OCI-LY3 (cell line): ENCODE measurements around the gene SHISA8.

Experiments used
- H2AFZ ChIP-seq: fragments of 200-600, 300-600 bp; shearing (Covaris generic); 2 replicates; pipeline ENCODE4 v1.6.0; 2014; ENCODE audit warnings: antibody characterized with exemption, low read depth, low read length
- H3K27ac ChIP-seq: fragments of 200-600, 300-600 bp; sonication (generic); 2 replicates; pipeline ENCODE4 v1.5.1; 2014; ENCODE audit warnings: mild to moderate bottlenecking, low read length, moderate library complexity, mixed read lengths
- H3K27me3 ChIP-seq: fragments of 200-600, 300-600 bp; sonication (generic); 2 replicates; pipeline ENCODE4 v1.6.1; 2014; ENCODE audit warnings: low read depth, low read length, mixed read lengths
- H3K36me3 ChIP-seq: fragments of 200-600, 300-600 bp; sonication (generic); replicated peaks from 2 replicates; pipeline ENCODE3; 2014; ENCODE audit warnings: low read depth, low read length, mixed read lengths
- H3K4me1 ChIP-seq: fragments of 300-600, 200-600 bp; sonication (generic); 2 replicates; pipeline ENCODE4 v1.6.1; 2014; ENCODE audit warnings: low read length, mixed read lengths
- H3K4me2 ChIP-seq: fragments of 200-600, 300-600 bp; sonication (generic); 2 replicates; pipeline ENCODE4 v1.6.1; 2014; ENCODE audit warnings: low read length, mixed read lengths
- H3K4me3 ChIP-seq: fragments of 300-600, 200-600 bp; sonication (generic); 2 replicates; pipeline ENCODE4 v1.5.1; 2014; ENCODE audit warnings: antibody characterized with exemption, mild to moderate bottlenecking, low read length, moderate library complexity
- H3K79me2 ChIP-seq: fragments of 300-600, 200-600 bp; shearing (Covaris generic); 2 replicates; pipeline ENCODE4 v1.6.1; 2014; ENCODE audit warnings: mild to moderate bottlenecking, low read length, mixed read lengths
- H3K9ac ChIP-seq: fragments of 300-600, 200-600 bp; shearing (Covaris generic); 2 replicates; pipeline ENCODE4 v1.6.0; 2014; ENCODE audit warnings: mild to moderate bottlenecking, low read length, moderate library complexity
- H3K9me3 ChIP-seq: fragments of 200-600, 300-600 bp; shearing (Covaris generic); 2 replicates; pipeline ENCODE4 v1.6.1; 2014; ENCODE audit warnings: low read length, mixed read lengths; ENCODE audit not compliant: insufficient read depth
- H4K20me1 ChIP-seq: fragments of 200-600, 300-600 bp; sonication (generic); 2 replicates; pipeline ENCODE4 v1.6.1; 2016; ENCODE audit warnings: low read length, mixed read lengths; ENCODE audit not compliant: insufficient read depth
- EZH2phosphoT487 ChIP-seq: fragments of 200-600 bp; shearing (Covaris generic); IDR thresholded peaks from 2 replicates; pipeline ENCODE4 v1.6.1; 2018; ENCODE audit warnings: antibody characterized with exemption, mixed run types, low read depth
- TF ChIP-seq, protein P1 (sequence below): fragments of 200-600, 300-600 bp; sonication (generic); IDR thresholded peaks from 2 replicates; pipeline ENCODE4 v1.5.1; 2014; ENCODE audit warnings: antibody characterized with exemption, low read length, low read depth

Gene SHISA8

DNA sequence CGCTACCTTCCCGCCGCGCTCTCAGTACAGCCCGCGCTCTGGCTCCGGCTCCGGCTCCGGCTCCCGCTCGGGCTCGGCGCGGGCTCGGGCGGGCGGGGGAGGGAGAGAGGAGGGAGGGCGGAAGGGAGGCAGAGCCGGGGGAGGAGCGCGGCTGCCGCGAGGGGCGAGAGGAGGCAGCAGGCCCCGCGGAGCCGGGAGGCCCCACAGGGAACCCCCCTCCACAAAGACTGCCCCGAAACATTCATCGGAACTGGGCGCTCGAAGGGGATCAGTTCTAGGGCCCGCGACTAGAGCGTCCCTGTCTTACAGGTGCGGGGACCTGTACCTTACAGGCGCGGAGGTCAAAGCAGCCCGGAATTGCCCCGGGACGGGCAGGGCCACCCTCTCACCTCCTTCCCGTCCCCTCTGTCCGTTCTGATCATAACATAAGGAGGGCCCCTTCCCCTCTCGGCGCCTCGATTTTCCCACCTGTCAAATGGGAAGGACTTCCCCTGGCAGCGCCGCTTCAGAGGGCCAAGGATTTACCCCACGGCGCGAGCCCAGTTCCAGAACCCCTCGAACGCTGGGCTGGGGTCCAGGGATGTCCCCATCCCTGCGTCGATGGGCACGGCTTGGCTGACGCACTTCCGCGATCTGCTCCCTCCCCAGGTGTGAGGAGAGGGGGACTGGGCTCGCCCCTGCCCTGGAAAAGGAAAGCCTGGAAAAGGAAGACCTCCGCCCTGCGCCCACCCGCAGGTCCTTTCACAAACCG is at the start of gene SHISA8:
Gene SHISA8, minus strand, starts transcription at position 40 of the 751 bp plus-strand sequence. CDS start 407 bp downstream, outside the sequence.
- no peak for TF ChIP-seq EZH2phosphoT487
- TF ChIP-seq, protein P1, sequence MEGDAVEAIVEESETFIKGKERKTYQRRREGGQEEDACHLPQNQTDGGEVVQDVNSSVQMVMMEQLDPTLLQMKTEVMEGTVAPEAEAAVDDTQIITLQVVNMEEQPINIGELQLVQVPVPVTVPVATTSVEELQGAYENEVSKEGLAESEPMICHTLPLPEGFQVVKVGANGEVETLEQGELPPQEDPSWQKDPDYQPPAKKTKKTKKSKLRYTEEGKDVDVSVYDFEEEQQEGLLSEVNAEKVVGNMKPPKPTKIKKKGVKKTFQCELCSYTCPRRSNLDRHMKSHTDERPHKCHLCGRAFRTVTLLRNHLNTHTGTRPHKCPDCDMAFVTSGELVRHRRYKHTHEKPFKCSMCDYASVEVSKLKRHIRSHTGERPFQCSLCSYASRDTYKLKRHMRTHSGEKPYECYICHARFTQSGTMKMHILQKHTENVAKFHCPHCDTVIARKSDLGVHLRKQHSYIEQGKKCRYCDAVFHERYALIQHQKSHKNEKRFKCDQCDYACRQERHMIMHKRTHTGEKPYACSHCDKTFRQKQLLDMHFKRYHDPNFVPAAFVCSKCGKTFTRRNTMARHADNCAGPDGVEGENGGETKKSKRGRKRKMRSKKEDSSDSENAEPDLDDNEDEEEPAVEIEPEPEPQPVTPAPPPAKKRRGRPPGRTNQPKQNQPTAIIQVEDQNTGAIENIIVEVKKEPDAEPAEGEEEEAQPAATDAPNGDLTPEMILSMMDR = no peak
- Histone ChIP-seq H3K27me3 (peaks cover 15% of the 10 kb centered on the region; the same call in 1 of the 2 replicates), H3K27ac (no peak within 1 kb of the TSS), H4K20me1 (no peaks in the 10 kb centered on the region), H3K9me3 (no peaks in the 10 kb centered on the region), H3K4me3 (no peak within 1 kb of the TSS), H3K36me3 (no peaks in the 10 kb centered on the region), H3K4me2 (no peak within 1 kb of the TSS), H3K9ac (no peak within 1 kb of the TSS), H3K4me1 (peaks cover 35% of the 10 kb centered on the region), H3K79me2 (no peaks in the 10 kb centered on the region), H2AFZ (no peak within 1 kb of the TSS)

DNA sequence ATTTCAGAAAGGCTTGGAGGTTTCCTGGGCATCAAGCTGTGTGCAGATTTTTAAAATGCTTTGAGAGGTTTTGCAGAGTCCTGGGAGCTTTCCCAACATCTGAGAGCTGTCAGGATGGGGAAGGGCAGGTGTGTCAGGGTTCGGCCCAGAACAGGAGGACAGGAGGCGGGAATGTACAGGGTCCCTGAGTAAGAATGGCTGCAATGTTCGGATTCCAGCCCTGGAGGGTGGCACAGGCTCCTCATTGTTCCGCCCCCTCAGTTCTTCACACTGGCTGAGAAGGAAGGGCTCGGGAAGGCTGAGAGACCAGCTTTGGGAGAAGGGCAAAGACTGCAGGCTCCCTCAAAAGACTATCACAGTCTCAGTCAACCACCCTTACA is 49.2 kb upstream of the SHISA8 start:
- no peak overlapping the region for H3K27ac ChIP-seq
- no peaks in the 10 kb centered on the region for H3K79me2 ChIP-seq
- no peak overlapping the region for H3K4me3 ChIP-seq
- no peaks in the 10 kb centered on the region for H3K36me3 ChIP-seq
- H3K9ac ChIP-seq = no peak overlapping the region
- H3K9me3 ChIP-seq = no peaks in the 10 kb centered on the region
- H3K27me3 ChIP-seq = 0 out of 2 replicates have a peak, but pooled peaks cover 3% of the 10 kb centered on the region
- no peaks in the 10 kb centered on the region for H4K20me1 ChIP-seq
- no peak for TF ChIP-seq EZH2phosphoT487
- TF ChIP-seq, protein P1 = no peak
- peaks cover 11% of the 10 kb centered on the region; the same call in 1 of the 2 replicates for H3K4me1 ChIP-seq
- no peak overlapping the region for H3K4me2 ChIP-seq
- H2AFZ ChIP-seq = no peak overlapping the region

DNA sequence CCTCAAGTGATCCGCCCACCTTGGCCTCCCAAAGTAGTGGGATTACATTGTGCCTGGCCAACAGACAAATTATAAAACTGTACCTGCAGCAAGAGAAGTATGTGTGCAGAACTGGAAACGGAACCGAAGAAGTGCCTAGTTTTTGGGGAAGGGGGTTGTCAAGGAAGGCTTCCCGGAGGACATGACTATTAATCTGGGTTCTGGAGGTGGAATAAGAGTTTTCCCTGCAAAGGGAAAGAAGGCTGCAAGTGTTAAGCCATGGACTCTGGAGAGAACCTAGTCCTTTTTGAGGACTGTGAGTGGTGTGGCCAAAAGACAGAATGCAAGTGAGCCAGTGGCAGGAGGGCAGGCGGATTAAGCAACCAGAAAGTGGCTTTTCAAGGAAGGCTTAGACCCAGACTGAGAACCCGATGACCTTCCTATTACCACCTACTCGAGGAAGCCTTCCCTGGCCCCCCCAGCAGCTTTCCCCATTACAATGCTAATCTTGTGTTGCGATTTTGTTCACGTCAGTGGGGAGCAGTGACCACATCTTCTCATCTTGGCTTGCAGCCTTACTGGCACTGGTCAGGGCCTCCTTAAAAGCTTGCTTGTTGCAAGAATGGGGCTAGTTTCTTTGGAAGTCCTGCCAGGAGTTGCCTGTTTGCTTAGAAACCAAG is 48.7 kb upstream of the SHISA8 start:
- H3K9ac ChIP-seq = no peak overlapping the region
- 0 out of 2 replicates have a peak, but pooled peaks cover 3% of the 10 kb centered on the region for H3K27me3 ChIP-seq
- H3K27ac ChIP-seq = no peak overlapping the region
- TF ChIP-seq EZH2phosphoT487 = no peak
- TF ChIP-seq, protein P1 = no peak
- H2AFZ ChIP-seq = no peak overlapping the region
- H3K9me3 ChIP-seq = no peaks in the 10 kb centered on the region
- no peak overlapping the region for H3K4me2 ChIP-seq
- H3K79me2 ChIP-seq = no peaks in the 10 kb centered on the region
- H3K36me3 ChIP-seq = no peaks in the 10 kb centered on the region
- H3K4me1 ChIP-seq = peaks cover 11% of the 10 kb centered on the region; the same call in 1 of the 2 replicates
- H3K4me3 ChIP-seq = no peak overlapping the region
- H4K20me1 ChIP-seq = no peaks in the 10 kb centered on the region

DNA sequence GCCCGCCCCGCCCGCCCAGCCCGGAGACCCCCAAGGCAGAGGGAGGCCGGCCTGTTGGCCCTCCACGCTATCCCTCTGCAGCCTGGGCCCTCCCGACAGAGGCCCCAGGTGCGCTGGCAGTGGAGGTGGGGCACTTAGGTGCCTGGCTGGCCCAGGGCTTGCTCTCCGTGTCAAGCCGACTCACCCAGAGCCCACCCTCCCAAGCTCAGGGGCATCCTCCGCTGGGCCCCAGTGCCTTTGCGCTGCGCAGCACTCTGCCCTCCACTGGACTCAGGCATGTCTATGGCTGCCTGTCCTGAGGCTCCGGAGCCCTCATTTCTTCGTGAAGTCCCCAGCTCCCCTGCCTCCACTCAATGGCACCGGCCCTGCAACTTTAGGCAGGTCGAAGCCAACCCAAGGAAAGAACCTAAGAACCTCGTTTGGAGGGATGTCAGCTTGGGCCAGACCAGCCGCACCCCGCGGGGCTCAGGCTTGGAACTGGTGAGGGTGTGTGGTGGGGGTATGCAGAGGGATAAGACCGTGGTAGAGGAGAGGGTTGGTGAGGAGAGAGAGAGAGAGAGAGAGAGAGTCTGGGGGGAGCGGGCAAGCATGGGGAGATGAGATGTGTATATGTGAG is 43.2 kb upstream of the SHISA8 start:
- TF ChIP-seq, protein P1 = no peak
- TF ChIP-seq EZH2phosphoT487 = no peak
- Histone ChIP-seq H3K4me3 (peak overlapping the region; percentile 56), H3K79me2 (no peaks in the 10 kb centered on the region), H3K4me1 (peaks cover 31% of the 10 kb centered on the region), H3K27ac (no peak overlapping the region), H4K20me1 (no peaks in the 10 kb centered on the region), H3K9ac (no peak overlapping the region), H3K9me3 (no peaks in the 10 kb centered on the region), H3K36me3 (no peaks in the 10 kb centered on the region), H2AFZ (no peak overlapping the region), H3K27me3 (no peaks in the 10 kb centered on the region), H3K4me2 (peak overlapping the region; percentile 75)
